Fibroblast of mammary gland (primary cell): ENCODE data around the gene ISM1.

Source experiments
- DNase-seq: peaks from one replicate; pipeline ENCODE4 v3.0.0-alpha.2; 2010; ENCODE audit warnings: low read depth
- H3K4me3 ChIP-seq: 2 replicates; pipeline ENCODE4 v1.5.1; 2011; ENCODE audit warnings: low read depth, mild to moderate bottlenecking, low read length, moderate library complexity; ENCODE audit not compliant: control insufficient read depth
- CTCF ChIP-seq: conservative IDR thresholded peaks from 2 replicates; pipeline ENCODE4 v1.5.1; 2011; ENCODE audit warnings: low read depth, low read length, inconsistent platforms; ENCODE audit not compliant: control insufficient read depth, insufficient read depth

The ISM1 gene

GRCh38 chr20:13305284-13305683 lies 84.2 kb downstream of the ISM1 start:
- TF ChIP-seq CTCF: no peak
- DNase-seq: no peak
- H3K4me3 ChIP-seq: no peak overlapping the region

GRCh38 chr20:13307562-13308163 lies 86.6 kb downstream of the ISM1 start:
- no peak for TF ChIP-seq CTCF
- H3K4me3 ChIP-seq: no peak overlapping the region
- DNase-seq: no peak

GRCh38 chr20:13312300-13312699 lies 91.2 kb downstream of the ISM1 start:
- no peak overlapping the region for H3K4me3 ChIP-seq
- TF ChIP-seq CTCF: no peak
- DNase-seq: no peak

GRCh38 chr20:13313201-13313600 lies 92.1 kb downstream of the ISM1 start:
- TF ChIP-seq CTCF: no peak
- DNase-seq: no peak
- no peak overlapping the region for H3K4me3 ChIP-seq

- no peak overlapping the region for H3K4me3 ChIP-seq
- DNase-seq: no peak
- TF ChIP-seq CTCF: no peak
Measured at GRCh38 chr20:13317439-13317838, 96.4 kb downstream of the ISM1 start.

- no peak for DNase-seq
Measured at GRCh38 chr20:13318871-13319521, 97.9 kb downstream of the ISM1 start.

More at GRCh38 chr20:13318871-13319521, 97.9 kb downstream of the ISM1 start:
- no peak for TF ChIP-seq CTCF
- H3K4me3 ChIP-seq: no peak overlapping the region
